Mammary epithelial cell (primary cell): Measurements from ENCODE around the gene EXOC4.

Source experiments
- CTCF ChIP-seq, 2 donors: IDR thresholded peaks in 1 of 2; conservative IDR thresholded peaks in 1 of 2; 2 replicates each; pipeline ENCODE4 v1.5.1; 2011 to 2012; ENCODE audit warnings: inconsistent platforms in 2 of 2, low read length in 2 of 2, mild to moderate bottlenecking in 2 of 2, control low read depth in 1 of 2, low read depth in 1 of 2; ENCODE audit not compliant: insufficient read depth in 1 of 2; ENCODE audit errors: extremely low read depth in 1 of 2
- EZH2 ChIP-seq: IDR thresholded peaks from 2 replicates; pipeline ENCODE4 v1.6.1; 2012; ENCODE audit warnings: low read length, inconsistent platforms, borderline replicate concordance

- TF ChIP-seq EZH2 (no peak), CTCF (conservative IDR thresholded peaks at IDR 0.05 in 1 of 2, IDR thresholded peaks at IDR 0.05 in 1 of 2; ENCODE audit: extremely low read depth in 1 of 2, insufficient read depth in 1 of 2, low read depth in 1 of 2, low read length in 2 of 2) (no peak)
These were observed 61.2 kb downstream of the EXOC4 start for GRCh38 chr7:133314084-133314483.
